Measurements from ENCODE around the gene FGFRL1. TPM values are rescaled to one million over a fixed set of nuclear protein-coding genes. Genes with fewer than 3 reads are reported as not detected.

FGFRL1 gene
- total and polyA plus RNA-seq, 4 donors: 13.4 to 31.1 (median 15.2) TPM

DNA sequence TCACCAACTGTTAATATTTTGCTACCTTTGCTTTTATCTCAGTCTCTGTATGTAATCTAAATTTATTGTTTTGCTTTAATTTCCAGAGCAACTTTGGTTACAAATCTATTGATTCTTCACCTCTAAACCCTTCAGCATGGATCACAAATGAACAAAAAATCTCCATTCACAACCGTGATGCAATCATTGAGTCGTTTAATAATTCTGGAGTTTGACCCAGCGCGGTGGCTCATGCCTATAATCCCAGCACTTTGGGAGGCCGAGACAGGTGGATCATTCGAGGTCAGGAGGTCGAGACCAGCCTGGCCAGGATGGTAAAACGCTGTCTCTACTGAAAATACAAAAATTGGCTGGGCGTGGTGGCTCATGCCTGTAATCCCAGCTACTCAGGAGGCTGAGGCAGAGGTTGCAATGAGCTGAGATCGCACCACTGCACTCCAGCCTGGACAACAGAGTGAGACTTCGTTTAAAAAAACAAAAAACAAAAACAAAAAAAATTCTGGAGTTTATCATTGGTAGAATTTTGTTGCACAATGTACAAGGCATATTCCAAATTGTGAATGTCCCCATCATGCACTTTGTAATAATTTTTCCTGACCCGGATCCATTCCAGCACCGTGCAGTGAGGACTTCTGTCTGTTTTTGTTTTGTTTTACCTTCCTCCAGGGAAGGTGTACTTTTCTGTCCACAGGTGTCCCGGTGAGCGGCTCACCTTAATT is 26.9 kb upstream of the FGFRL1 start:
- DNase-seq: no peak
- no peak overlapping the region for H3K4me3 ChIP-seq
- H3K36me3 ChIP-seq (ENCODE audit: control insufficient read depth in 4 of 4, insufficient read depth in 4 of 4, low read length in 4 of 4): no peaks in the 10 kb centered on the region
- no peak overlapping the region for H3K27ac ChIP-seq (ENCODE audit: low read depth in 1 of 2, low read length in 1 of 2)
- TF ChIP-seq, protein P1, sequence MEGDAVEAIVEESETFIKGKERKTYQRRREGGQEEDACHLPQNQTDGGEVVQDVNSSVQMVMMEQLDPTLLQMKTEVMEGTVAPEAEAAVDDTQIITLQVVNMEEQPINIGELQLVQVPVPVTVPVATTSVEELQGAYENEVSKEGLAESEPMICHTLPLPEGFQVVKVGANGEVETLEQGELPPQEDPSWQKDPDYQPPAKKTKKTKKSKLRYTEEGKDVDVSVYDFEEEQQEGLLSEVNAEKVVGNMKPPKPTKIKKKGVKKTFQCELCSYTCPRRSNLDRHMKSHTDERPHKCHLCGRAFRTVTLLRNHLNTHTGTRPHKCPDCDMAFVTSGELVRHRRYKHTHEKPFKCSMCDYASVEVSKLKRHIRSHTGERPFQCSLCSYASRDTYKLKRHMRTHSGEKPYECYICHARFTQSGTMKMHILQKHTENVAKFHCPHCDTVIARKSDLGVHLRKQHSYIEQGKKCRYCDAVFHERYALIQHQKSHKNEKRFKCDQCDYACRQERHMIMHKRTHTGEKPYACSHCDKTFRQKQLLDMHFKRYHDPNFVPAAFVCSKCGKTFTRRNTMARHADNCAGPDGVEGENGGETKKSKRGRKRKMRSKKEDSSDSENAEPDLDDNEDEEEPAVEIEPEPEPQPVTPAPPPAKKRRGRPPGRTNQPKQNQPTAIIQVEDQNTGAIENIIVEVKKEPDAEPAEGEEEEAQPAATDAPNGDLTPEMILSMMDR (IDR thresholded peaks at IDR 0.05; ENCODE audit: control extremely low read depth, extremely low read depth): no peak
- H3K4me1 ChIP-seq (ENCODE audit: control insufficient read depth in 5 of 5, insufficient read depth in 5 of 5, low read length in 5 of 5): peaks cover 0 to 21% (median 10%) of the 10 kb centered on the region in 5 donors
- no peaks in the 10 kb centered on the region for H3K27me3 ChIP-seq (ENCODE audit: control insufficient read depth in 3 of 3, insufficient read depth in 3 of 3, low read length in 2 of 3)
- no peak for ATAC-seq (ENCODE audit: insufficient read depth, low FRiP score)
- 80 to 85% methylated on average over 15 of the region's 15 CpGs for WGBS, 2 donors
- H3K9ac ChIP-seq (ENCODE audit: insufficient read depth in 1 of 2, low read length in 2 of 2): no peak overlapping the region
- H3K9me3 ChIP-seq (ENCODE audit: control insufficient read depth in 4 of 4, insufficient read depth in 3 of 4, low read length in 3 of 4): no peaks in the 10 kb centered on the region

DNA sequence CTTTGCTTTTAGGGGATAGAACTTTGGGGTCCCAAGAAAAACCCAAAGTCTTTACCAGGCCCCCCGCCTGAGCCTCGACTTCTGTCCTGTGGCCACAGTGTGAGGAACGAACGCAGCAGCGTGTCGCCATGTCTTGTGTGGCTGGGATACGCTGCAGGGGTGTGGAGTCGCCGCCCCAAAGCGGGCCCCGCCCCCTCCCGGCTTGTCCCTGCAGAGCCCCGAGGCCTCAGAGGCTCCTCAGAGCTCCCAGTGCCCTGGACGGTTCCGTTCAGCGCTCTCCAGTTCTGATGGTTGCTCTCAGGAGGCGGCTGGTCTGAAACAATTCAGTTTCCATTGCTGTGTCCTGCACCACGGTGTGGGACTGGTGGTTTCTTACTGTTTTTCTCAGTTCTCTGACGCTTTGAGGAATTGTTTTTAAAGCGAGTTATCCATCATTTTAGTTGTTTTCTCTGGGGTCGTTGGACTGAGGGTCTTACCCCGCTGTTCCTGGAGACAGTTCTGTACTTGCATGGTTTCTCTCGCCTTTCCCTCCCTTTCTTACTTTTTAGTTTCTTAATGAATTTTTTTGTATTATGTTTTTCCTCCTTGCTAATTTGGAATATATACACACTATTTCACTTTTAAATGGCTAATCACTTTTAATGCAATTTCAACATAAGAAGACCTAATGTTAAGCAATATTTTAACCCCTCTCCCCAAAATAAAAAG is 26.1 kb upstream of the FGFRL1 start:
- WGBS, 2 donors: 36 to 50% methylated on average over 23 of the region's 23 CpGs
- DNase-seq (peak; percentile 46 to 61 (median 59)), ATAC-seq (ENCODE audit: insufficient read depth, low FRiP score) (peak; percentile 43)
- H3K36me3 ChIP-seq (ENCODE audit: control insufficient read depth in 4 of 4, insufficient read depth in 4 of 4, low read length in 4 of 4): peaks cover 0 to 8% (median 0%) of the 10 kb centered on the region in 4 donors
- H3K4me1 ChIP-seq (ENCODE audit: control insufficient read depth in 5 of 5, insufficient read depth in 5 of 5, low read length in 5 of 5): peaks cover 0 to 21% (median 10%) of the 10 kb centered on the region in 5 donors
- no peaks in the 10 kb centered on the region for H3K9me3 ChIP-seq (ENCODE audit: control insufficient read depth in 4 of 4, insufficient read depth in 3 of 4, low read length in 3 of 4)
- no peak overlapping the region for H3K9ac ChIP-seq (ENCODE audit: insufficient read depth in 1 of 2, low read length in 2 of 2)
- H3K4me3 ChIP-seq: no peak overlapping the region
- TF ChIP-seq, protein P1 (IDR thresholded peaks at IDR 0.05; ENCODE audit: control extremely low read depth, extremely low read depth): no peak
- peak overlapping the region in 1 of 2 donors; percentile 5 for H3K27ac ChIP-seq (ENCODE audit: low read depth in 1 of 2, low read length in 1 of 2)
- H3K27me3 ChIP-seq (ENCODE audit: control insufficient read depth in 3 of 3, insufficient read depth in 3 of 3, low read length in 2 of 3): no peaks in the 10 kb centered on the region

DNA sequence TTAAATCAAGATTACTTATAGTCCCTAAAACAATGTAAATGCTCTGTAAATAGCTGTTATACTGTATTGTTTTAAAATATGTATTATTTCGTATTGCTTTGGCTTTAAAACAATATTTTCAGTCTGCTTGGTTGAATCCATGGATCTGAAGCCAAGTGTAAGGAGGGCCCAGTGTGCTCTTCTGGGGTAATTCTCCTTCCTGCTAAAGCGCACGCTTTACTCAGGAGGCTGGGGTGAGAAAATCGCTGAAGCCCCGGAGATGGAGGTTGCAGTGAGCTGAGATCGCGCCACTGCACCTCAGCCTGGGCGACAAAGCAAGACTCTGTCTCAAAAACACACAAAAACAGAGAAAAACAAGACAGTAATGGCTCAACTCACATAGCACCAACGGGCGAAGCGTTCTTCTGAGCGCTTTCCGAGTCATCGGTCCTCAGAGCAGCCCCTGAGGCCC is 25.0 kb upstream of the FGFRL1 start:
- Histone ChIP-seq H3K9me3 (ENCODE audit: control insufficient read depth in 4 of 4, insufficient read depth in 3 of 4, low read length in 3 of 4) (no peaks in the 10 kb centered on the region), H3K36me3 (ENCODE audit: control insufficient read depth in 4 of 4, insufficient read depth in 4 of 4, low read length in 4 of 4) (peaks cover 0 to 14% (median 0%) of the 10 kb centered on the region in 4 donors), H3K27ac (ENCODE audit: low read depth in 1 of 2, low read length in 1 of 2) (peak overlapping the region in 1 of 2 donors; percentile 75), H3K4me1 (ENCODE audit: control insufficient read depth in 5 of 5, insufficient read depth in 5 of 5, low read length in 5 of 5) (peaks cover 0 to 21% (median 10%) of the 10 kb centered on the region in 5 donors), H3K27me3 (ENCODE audit: control insufficient read depth in 3 of 3, insufficient read depth in 3 of 3, low read length in 2 of 3) (no peaks in the 10 kb centered on the region), H3K9ac (ENCODE audit: insufficient read depth in 1 of 2, low read length in 2 of 2) (peak overlapping the region; percentile 54 to 81), H3K4me3 (peak overlapping the region; percentile 75)
- DNase-seq: no peak
- no peak for ATAC-seq (ENCODE audit: insufficient read depth, low FRiP score)
- WGBS, 2 donors: 2% methylated on average over 14 of the region's 14 CpGs
- TF ChIP-seq, protein P1 (IDR thresholded peaks at IDR 0.05; ENCODE audit: control extremely low read depth, extremely low read depth): no peak
